ENCODE results near the gene MRPS27.
A peak's percentile ranks its signal among the peaks of the same experiment; 100 is the strongest.

The MRPS27 gene

GRCh38 chr5:72364171-72364570 lies 44.1 kb upstream of the MRPS27 start:
- H3K4me3 ChIP-seq (ENCODE audit: control insufficient read depth, low read depth, low read length): no peak overlapping the region
- no peak for TF ChIP-seq CTCF (IDR thresholded peaks at IDR 0.05; ENCODE audit: control insufficient read depth, insufficient read depth, low read depth, low read length, missing control alignments)
- no peak for DNase-seq (ENCODE audit: low read depth)

- peak; percentile 35 for DNase-seq (ENCODE audit: low read depth)
- no peak for TF ChIP-seq CTCF (IDR thresholded peaks at IDR 0.05; ENCODE audit: control insufficient read depth, insufficient read depth, low read depth, low read length, missing control alignments)
- no peak overlapping the region for H3K4me3 ChIP-seq (ENCODE audit: control insufficient read depth, low read depth, low read length)
These were observed 43.2 kb upstream of the MRPS27 start for GRCh38 chr5:72363166-72363802.

- TF ChIP-seq CTCF (IDR thresholded peaks at IDR 0.05; ENCODE audit: control insufficient read depth, insufficient read depth, low read depth, low read length, missing control alignments): no peak
- no peak overlapping the region for H3K4me3 ChIP-seq (ENCODE audit: control insufficient read depth, low read depth, low read length)
- no peak for DNase-seq (ENCODE audit: low read depth)
These were observed 39.8 kb upstream of the MRPS27 start for GRCh38 chr5:72359886-72360285.

GRCh38 chr5:72358925-72359324 lies 38.9 kb upstream of the MRPS27 start:
- no peak for TF ChIP-seq CTCF (IDR thresholded peaks at IDR 0.05; ENCODE audit: control insufficient read depth, insufficient read depth, low read depth, low read length, missing control alignments)
- DNase-seq (ENCODE audit: low read depth): no peak
- H3K4me3 ChIP-seq (ENCODE audit: control insufficient read depth, low read depth, low read length): no peak overlapping the region

GRCh38 chr5:72356361-72356760 lies 36.3 kb upstream of the MRPS27 start:
- no peak for TF ChIP-seq CTCF (IDR thresholded peaks at IDR 0.05; ENCODE audit: control insufficient read depth, insufficient read depth, low read depth, low read length, missing control alignments)
- no peak overlapping the region for H3K4me3 ChIP-seq (ENCODE audit: control insufficient read depth, low read depth, low read length)
- no peak for DNase-seq (ENCODE audit: low read depth)

- DNase-seq (ENCODE audit: low read depth): no peak
- H3K4me3 ChIP-seq (ENCODE audit: control insufficient read depth, low read depth, low read length): no peak overlapping the region
- TF ChIP-seq CTCF (IDR thresholded peaks at IDR 0.05; ENCODE audit: control insufficient read depth, insufficient read depth, low read depth, low read length, missing control alignments): peak; percentile 68
These were observed 35.8 kb upstream of the MRPS27 start for GRCh38 chr5:72355706-72356299.

Measured in AG09309 (cell line).